ENCODE data around the gene FOLR1. TPM values are rescaled to one million over a fixed set of nuclear protein-coding genes. Genes with fewer than 3 reads are reported as not detected.
"Not testable (repeated sequence)": the region's sequence is repeated elsewhere in the genome, so short reads cannot be mapped to it uniquely, and the experiment has no call there.

FOLR1 gene
- total RNA-seq, 1 donor: 0.36 TPM

DNA sequence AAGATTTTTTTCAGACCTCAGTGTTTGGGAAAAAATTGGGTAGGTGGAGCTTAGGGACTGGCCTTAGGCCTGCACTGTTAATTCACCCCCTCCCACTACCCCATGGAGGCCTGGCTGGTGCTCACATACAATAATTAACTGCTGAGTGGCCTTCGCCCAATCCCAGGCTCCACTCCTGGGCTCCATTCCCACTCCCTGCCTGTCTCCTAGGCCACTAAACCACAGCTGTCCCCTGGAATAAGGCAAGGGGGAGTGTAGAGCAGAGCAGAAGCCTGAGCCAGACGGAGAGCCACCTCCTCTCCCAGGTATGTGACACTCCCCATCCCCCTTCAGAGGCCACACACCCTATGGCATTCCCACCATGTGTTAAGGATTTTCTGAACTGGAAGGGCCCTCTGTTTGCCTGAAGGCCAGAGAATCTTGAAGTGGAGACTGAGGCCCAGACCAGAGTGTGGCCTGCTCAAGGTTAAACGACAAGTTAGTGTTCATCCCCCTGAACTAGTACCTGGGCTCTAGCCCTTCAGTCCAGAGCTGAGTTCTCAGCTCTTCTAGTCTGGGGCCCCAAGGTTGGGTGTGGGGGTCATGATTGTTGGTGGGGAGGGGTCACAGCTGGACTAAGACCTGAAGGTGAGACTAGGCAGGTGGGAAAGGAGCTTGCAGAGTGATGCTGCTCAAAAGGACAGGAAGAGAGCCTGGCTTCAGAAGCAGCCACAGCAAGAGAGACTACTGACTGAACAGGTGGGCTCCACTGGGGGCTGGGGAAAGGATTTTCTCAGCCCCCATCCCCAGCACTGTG lies 2.3 kb upstream of the FOLR1 start:
- Histone ChIP-seq H3K4me2 (ENCODE audit: insufficient read depth, low read length) (no peak overlapping the region), H3K36me3 (ENCODE audit: insufficient read depth, low read length) (no peaks in the 10 kb centered on the region), H3K79me2 (ENCODE audit: insufficient read depth, low read length) (no peaks in the 10 kb centered on the region), H3K27ac (ENCODE audit: low read depth, low read length) (no peak overlapping the region), H3K9me3 (ENCODE audit: low read depth, low read length) (no peaks in the 10 kb centered on the region), H3K27me3 (ENCODE audit: insufficient read depth, low read length) (no peaks in the 10 kb centered on the region), H3K4me3 (ENCODE audit: insufficient read depth, low read length) (no peak overlapping the region), H2AFZ (ENCODE audit: low read length) (no peak overlapping the region), H4K20me1 (ENCODE audit: insufficient read depth, low read length) (no peaks in the 10 kb centered on the region), H3K4me1 (ENCODE audit: insufficient read depth, low read length) (peaks cover 4% of the 10 kb centered on the region)
- no peak for DNase-seq (ENCODE audit: insufficient read length, low spot score, missing footprints)
- no peak for TF ChIP-seq CTCF (IDR thresholded peaks at IDR 0.05; ENCODE audit: extremely low read depth, low read depth, low read length)

- DNase-seq (ENCODE audit: insufficient read length, low spot score, missing footprints): no peak
- H2AFZ ChIP-seq (ENCODE audit: low read length): no peak overlapping the region
- H3K27ac ChIP-seq (ENCODE audit: low read depth, low read length): no peak overlapping the region
- H4K20me1 ChIP-seq (ENCODE audit: insufficient read depth, low read length): no peaks in the 10 kb centered on the region
- H3K36me3 ChIP-seq (ENCODE audit: insufficient read depth, low read length): no peaks in the 10 kb centered on the region
- peaks cover 4% of the 10 kb centered on the region for H3K4me1 ChIP-seq (ENCODE audit: insufficient read depth, low read length)
- no peak for TF ChIP-seq CTCF (IDR thresholded peaks at IDR 0.05; ENCODE audit: extremely low read depth, low read depth, low read length)
- H3K9me3 ChIP-seq (ENCODE audit: low read depth, low read length): no peaks in the 10 kb centered on the region
- no peak overlapping the region for H3K4me2 ChIP-seq (ENCODE audit: insufficient read depth, low read length)
- H3K79me2 ChIP-seq (ENCODE audit: insufficient read depth, low read length): no peaks in the 10 kb centered on the region
- no peak overlapping the region for H3K4me3 ChIP-seq (ENCODE audit: insufficient read depth, low read length)
- H3K27me3 ChIP-seq (ENCODE audit: insufficient read depth, low read length): no peaks in the 10 kb centered on the region
These were observed 1.3 kb upstream of the FOLR1 start for GRCh38 chr11:72190631-72191071.

DNA sequence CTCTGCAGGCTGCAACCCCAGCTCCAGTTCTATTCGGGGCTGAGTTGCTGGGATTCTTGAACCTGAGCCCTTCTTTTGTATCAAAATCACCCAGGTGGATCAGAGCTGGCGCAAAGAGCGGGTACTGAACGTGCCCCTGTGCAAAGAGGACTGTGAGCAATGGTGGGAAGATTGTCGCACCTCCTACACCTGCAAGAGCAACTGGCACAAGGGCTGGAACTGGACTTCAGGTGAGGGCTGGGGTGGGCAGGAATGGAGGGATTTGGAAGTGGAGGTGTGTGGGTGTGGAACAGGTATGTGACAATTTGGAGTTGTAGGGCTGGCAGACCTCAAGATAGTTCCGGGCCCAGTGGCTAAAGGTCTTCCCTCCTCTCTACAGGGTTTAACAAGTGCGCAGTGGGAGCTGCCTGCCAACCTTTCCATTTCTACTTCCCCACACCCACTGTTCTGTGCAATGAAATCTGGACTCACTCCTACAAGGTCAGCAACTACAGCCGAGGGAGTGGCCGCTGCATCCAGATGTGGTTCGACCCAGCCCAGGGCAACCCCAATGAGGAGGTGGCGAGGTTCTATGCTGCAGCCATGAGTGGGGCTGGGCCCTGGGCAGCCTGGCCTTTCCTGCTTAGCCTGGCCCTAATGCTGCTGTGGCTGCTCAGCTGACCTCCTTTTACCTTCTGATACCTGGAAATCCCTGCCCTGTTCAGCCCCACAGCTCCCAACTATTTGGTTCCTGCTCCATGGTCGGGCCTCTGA lies 3.8 kb downstream of the FOLR1 start:
- Histone ChIP-seq H3K79me2 (ENCODE audit: insufficient read depth, low read length) (no peaks in the 10 kb centered on the region), H3K9me3 (ENCODE audit: low read depth, low read length) (no peaks in the 10 kb centered on the region), H3K4me3 (ENCODE audit: insufficient read depth, low read length) (no peak overlapping the region), H3K27ac (ENCODE audit: low read depth, low read length) (no peak overlapping the region), H3K27me3 (ENCODE audit: insufficient read depth, low read length) (no peaks in the 10 kb centered on the region), H3K4me2 (ENCODE audit: insufficient read depth, low read length) (no peak overlapping the region), H3K36me3 (ENCODE audit: insufficient read depth, low read length) (no peaks in the 10 kb centered on the region), H2AFZ (ENCODE audit: low read length) (no peak overlapping the region), H3K4me1 (ENCODE audit: insufficient read depth, low read length) (peaks cover 4% of the 10 kb centered on the region), H4K20me1 (ENCODE audit: insufficient read depth, low read length) (no peaks in the 10 kb centered on the region)
- no peak for TF ChIP-seq CTCF (IDR thresholded peaks at IDR 0.05; ENCODE audit: extremely low read depth, low read depth, low read length)
- DNase-seq (ENCODE audit: insufficient read length, low spot score, missing footprints): no peak

DNA sequence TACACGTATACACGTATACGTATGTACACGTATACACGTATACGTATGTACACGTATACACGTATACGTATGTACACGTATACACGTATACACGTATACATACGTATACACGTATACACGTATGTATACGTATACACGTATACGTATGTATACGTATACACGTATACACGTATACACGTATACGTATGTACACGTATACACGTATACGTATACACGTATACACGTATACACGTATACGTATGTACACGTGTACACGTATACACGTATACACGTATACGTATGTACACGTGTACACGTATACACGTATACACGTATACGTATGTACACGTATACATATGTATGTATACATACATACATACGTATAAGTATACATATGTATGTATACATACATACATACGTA lies 9.5 kb downstream of the FOLR1 start:
- not testable (repeated sequence) for H3K4me1 ChIP-seq (ENCODE audit: insufficient read depth, low read length); H3K9me3 ChIP-seq (ENCODE audit: low read depth, low read length); H3K36me3 ChIP-seq (ENCODE audit: insufficient read depth, low read length); H3K27ac ChIP-seq (ENCODE audit: low read depth, low read length); H3K79me2 ChIP-seq (ENCODE audit: insufficient read depth, low read length); H2AFZ ChIP-seq (ENCODE audit: low read length); H3K27me3 ChIP-seq (ENCODE audit: insufficient read depth, low read length); H3K4me3 ChIP-seq (ENCODE audit: insufficient read depth, low read length); H4K20me1 ChIP-seq (ENCODE audit: insufficient read depth, low read length); DNase-seq (ENCODE audit: insufficient read length, low spot score, missing footprints); H3K4me2 ChIP-seq (ENCODE audit: insufficient read depth, low read length)

Data from osteoblast (primary cell).